ENCODE data around the gene MUC5AC. TPM values are rescaled to one million over a fixed set of nuclear protein-coding genes. Genes with fewer than 3 reads are reported as not detected.

MUC5AC gene
- total RNA-seq, 1 donor from 2014 or later: not detected

GRCh38 chr11:1233351-1234053 lies 75.7 kb downstream of the MUC5AC start:
- no peaks in the 10 kb centered on the region for H3K36me3 Mint-ChIP-seq (ENCODE audit: low read depth)
- no peaks in the 10 kb centered on the region for H3K27me3 Mint-ChIP-seq
- intact Hi-C loops (cut with micrococcal nuclease): no loop called here
- no peak overlapping the region for H3K4me3 Mint-ChIP-seq
- DNase-seq (no peak), ATAC-seq (ENCODE audit: low read depth) (no peak)
- H3K27ac Mint-ChIP-seq: no peak overlapping the region
- no peaks in the 10 kb centered on the region for H3K4me1 Mint-ChIP-seq
- ChIA-PET CTCF (no interaction called here), POLR2A (no interaction called here)
- TF ChIP-seq CTCF (IDR thresholded peaks at IDR 0.05): no peak
- no peaks in the 10 kb centered on the region for H3K9me3 Mint-ChIP-seq

- no peaks in the 10 kb centered on the region for H3K36me3 Mint-ChIP-seq (ENCODE audit: low read depth)
- no peak overlapping the region for H3K27ac Mint-ChIP-seq
- H3K27me3 Mint-ChIP-seq: no peaks in the 10 kb centered on the region
- DNase-seq: no peak
- no peaks in the 10 kb centered on the region for H3K9me3 Mint-ChIP-seq
- intact Hi-C loops (cut with micrococcal nuclease): no loop called here
- no peaks in the 10 kb centered on the region for H3K4me1 Mint-ChIP-seq
- no peak for TF ChIP-seq CTCF (IDR thresholded peaks at IDR 0.05)
- CTCF ChIA-PET: no interaction called here
- ATAC-seq (ENCODE audit: low read depth): no peak
- H3K4me3 Mint-ChIP-seq: no peak overlapping the region
- POLR2A ChIA-PET: no interaction called here
These were observed 76.4 kb downstream of the MUC5AC start for GRCh38 chr11:1234054-1234720.

GRCh38 chr11:1234771-1235305 lies 77.1 kb downstream of the MUC5AC start:
- no peaks in the 10 kb centered on the region for H3K9me3 Mint-ChIP-seq

GRCh38 chr11:1235306-1235900 lies 77.7 kb downstream of the MUC5AC start:
- no peaks in the 10 kb centered on the region for H3K4me1 Mint-ChIP-seq
- H3K9me3 Mint-ChIP-seq: no peaks in the 10 kb centered on the region
- no peak for DNase-seq
- ChIA-PET POLR2A (no interaction called here), CTCF (no interaction called here)
- ATAC-seq (ENCODE audit: low read depth): no peak
- H3K36me3 Mint-ChIP-seq (ENCODE audit: low read depth): no peaks in the 10 kb centered on the region
- no peak for TF ChIP-seq CTCF (IDR thresholded peaks at IDR 0.05)
- no peak overlapping the region for H3K4me3 Mint-ChIP-seq
- intact Hi-C loops (cut with micrococcal nuclease): no loop called here
- H3K27ac Mint-ChIP-seq: no peak overlapping the region
- no peaks in the 10 kb centered on the region for H3K27me3 Mint-ChIP-seq

More at GRCh38 chr11:1234771-1235305, 77.1 kb downstream of the MUC5AC start:
- no peaks in the 10 kb centered on the region for H3K36me3 Mint-ChIP-seq (ENCODE audit: low read depth)
- no peaks in the 10 kb centered on the region for H3K27me3 Mint-ChIP-seq
- no peaks in the 10 kb centered on the region for H3K4me1 Mint-ChIP-seq
- ATAC-seq (ENCODE audit: low read depth) (no peak), DNase-seq (no peak)
- no peak for TF ChIP-seq CTCF (IDR thresholded peaks at IDR 0.05)
- ChIA-PET CTCF (no interaction called here), POLR2A (no interaction called here)
- H3K27ac Mint-ChIP-seq: no peak overlapping the region
- H3K4me3 Mint-ChIP-seq: no peak overlapping the region
- intact Hi-C loops (cut with micrococcal nuclease): no loop called here

GRCh38 chr11:1235901-1236315 lies 78.2 kb downstream of the MUC5AC start:
- DNase-seq (no peak), ATAC-seq (ENCODE audit: low read depth) (no peak)
- ChIA-PET CTCF (no interaction called here), POLR2A (no interaction called here)
- Mint-ChIP-seq H3K4me3 (no peak overlapping the region), H3K27me3 (no peaks in the 10 kb centered on the region), H3K9me3 (no peaks in the 10 kb centered on the region), H3K4me1 (no peaks in the 10 kb centered on the region), H3K27ac (no peak overlapping the region), H3K36me3 (ENCODE audit: low read depth) (no peaks in the 10 kb centered on the region)
- intact Hi-C loops (cut with micrococcal nuclease): no loop called here
- no peak for TF ChIP-seq CTCF (IDR thresholded peaks at IDR 0.05)
